GM19463 (cell line): ENCODE results near the gene OR4K13.

ENCODE experiments used
- ATAC-seq: cut with Tn5 transposase; IDR thresholded peaks from one replicate; pipeline ENCODE4 v1.9.1; 2021; ENCODE audit warnings: mild to moderate bottlenecking, moderate library complexity; ENCODE audit not compliant: unreplicated experiment

OR4K13 gene, protein sequence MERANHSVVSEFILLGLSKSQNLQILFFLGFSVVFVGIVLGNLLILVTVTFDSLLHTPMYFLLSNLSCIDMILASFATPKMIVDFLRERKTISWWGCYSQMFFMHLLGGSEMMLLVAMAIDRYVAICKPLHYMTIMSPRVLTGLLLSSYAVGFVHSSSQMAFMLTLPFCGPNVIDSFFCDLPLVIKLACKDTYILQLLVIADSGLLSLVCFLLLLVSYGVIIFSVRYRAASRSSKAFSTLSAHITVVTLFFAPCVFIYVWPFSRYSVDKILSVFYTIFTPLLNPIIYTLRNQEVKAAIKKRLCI

DNA sequence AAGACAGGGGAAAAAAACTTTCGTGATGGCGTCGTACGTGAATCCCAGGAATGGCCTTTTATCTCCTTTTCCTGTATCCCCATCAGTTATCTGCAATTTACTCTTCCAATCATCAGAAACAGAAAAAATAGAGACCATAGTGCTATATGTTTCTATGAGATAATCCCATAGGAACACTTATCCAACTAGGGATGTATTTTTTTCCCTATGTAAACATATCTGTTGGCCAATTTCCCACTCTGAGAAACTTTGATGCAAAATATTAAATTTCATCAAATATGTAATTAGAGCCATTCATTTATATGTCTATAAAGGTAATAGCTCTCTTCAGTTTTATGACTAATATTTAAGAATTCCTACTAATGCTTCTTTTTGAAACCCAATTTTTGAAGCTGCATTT lies at the start of gene OR4K13:
TSS of gene OR4K13 (minus strand) at position 101 of the 400 bp plus-strand sequence. CDS start 1,280 bp downstream, outside the sequence.
- no peak for ATAC-seq

DNA sequence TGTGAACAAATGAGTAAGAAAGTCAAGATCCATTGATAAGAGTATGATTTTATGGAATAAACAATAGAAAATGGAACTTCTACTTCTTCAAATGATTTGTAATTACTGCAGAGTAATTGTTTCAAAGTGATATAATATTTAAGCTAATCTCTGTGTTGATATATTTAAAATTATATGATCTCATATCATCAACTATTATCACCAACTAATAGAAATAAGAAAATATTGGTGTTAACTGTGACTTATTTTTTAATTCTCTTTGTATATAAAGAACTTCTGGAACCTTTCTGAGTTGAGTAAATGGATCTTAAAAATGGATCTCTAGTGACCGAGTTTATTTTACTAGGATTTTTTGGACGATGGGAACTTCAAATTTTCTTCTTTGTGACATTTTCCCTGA lies 23.9 kb upstream of the OR4K13 start, which contains the start of gene OR4L1:
TSS of gene OR4L1 (plus strand) at position 301 of the 400 bp plus-strand sequence. CDS start at position 301, 0 bp downstream.
- no peak for ATAC-seq

DNA sequence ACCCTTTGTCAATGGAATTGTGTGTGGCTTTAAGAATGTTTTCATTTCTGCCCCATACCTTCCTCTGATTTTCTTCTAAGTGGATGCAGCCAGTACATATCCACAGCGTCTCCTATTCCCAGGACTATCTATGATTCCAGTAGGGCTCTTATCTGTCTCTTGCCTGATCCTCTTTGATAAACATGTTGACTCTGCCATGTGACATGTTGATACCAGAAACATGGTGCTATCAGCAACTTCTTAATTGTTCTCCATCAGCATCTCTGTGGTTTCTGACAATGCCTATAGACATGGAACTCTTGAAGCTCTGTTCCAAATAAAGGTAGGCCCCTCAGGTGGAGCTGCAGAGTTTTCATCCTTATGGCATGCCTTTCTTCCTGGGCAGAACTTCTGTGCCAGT lies 12.4 kb upstream of the OR4K13 start:
- no peak for ATAC-seq

DNA sequence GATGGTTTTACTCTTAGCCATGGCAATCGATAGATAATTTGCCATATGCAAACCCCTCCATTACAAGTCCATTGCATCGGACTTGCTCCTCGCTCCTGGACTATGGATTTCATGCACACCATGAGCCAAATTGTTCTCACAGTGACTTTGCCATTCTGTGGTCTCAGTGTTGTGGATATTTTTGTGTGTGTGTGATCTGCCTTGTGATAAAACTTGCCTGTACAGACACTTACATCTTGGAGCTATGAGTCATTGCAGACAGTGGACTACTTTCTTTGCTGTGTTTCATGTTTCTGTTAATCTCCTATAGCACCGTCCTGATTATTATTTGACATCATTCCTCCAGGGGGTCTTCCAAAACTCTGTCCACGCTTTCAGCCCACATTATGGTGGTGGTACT lies 8.4 kb upstream of the OR4K13 start:
- ATAC-seq, result no peak

DNA sequence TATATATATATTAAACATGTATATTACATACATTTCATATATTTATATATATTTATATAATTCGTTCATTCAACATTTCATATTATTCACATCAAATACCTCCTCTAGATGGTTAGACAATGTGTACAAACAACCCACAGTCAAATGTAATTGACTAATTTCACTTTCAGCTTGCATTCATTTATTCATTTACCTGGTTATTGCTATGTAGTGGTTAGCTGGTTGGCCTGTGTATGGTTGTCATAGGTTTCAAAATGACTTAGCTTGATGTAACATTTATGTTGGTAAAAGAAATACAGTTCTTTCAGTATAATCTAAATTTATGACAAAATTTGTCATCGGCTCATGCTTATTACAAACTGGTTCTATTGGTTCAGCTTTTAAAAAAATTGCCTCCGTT lies 389 bp downstream of the OR4K13 start:
- no peak for ATAC-seq

DNA sequence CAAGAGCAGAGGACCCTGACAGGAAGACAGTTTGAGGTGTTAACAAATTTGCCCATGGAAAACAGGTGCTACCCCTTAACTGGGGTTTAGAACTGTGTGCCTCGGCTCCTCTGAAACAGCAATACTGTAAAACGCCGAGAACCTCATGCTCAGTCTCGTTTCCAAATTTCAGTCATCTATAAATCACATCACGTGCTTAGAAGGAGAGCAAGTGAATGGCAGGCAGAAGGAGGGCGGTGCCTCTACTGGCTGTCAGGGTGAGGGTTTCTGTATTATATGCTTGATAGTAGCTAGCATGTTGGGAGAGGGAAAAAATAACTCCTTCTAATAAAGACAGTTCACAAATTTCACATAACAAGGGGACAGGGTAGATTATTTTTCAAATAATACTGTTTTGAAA lies 4.8 kb downstream of the OR4K13 start:
- ATAC-seq, result no peak

DNA sequence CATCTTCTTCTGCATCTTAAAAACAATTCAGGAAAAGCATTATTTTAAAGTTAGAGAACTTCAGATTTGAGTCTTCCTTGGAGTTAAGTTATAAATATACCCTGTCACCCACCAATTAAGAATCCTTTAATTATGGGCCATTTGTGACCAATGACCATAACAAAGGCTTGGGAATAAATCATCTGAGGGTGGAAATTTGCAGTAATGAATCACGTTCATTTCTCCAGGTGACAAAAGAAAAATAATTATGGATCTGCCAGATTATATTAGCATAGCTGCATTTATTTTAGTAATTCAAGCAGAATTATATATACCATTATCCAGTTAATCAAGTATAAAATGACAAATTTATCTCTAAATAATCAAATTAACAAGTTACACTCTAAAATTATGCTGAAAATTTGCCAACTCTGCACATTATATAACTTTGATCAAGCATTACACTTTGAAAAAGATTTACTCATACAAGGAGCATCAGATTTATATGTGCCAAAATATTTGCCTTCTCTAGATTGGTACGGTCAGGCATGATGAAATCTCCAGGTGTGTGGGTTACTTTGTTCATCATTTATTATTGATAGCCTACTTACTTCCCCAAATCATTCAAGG lies 16.5 kb downstream of the OR4K13 start, which contains the start of gene OR4K14:
TSS of gene OR4K14 (minus strand) at position 51 of the 609 bp plus-strand sequence. CDS start 4,114 bp downstream, outside the sequence.
- ATAC-seq, result no peak

DNA sequence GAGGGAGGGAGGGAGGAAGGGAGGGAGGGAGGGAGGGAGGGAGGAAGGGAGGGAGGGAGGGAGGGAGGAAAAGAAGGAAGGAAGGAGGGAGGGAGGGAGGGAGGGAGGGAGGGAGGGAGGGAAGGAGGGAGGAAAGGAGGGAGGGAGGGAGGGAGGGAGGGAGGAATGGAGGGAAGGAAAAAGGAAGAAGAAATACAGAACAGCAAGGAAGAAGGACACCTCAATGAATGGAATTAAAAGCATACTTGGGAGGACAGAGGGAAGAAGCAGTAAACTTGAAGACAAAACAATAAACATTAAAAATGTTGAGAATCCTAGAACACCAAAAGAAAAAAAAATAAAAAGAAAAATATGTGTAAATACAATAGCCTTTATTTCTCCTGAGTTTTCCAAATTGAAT lies 27.7 kb downstream of the OR4K13 start:
- no peak for ATAC-seq

DNA sequence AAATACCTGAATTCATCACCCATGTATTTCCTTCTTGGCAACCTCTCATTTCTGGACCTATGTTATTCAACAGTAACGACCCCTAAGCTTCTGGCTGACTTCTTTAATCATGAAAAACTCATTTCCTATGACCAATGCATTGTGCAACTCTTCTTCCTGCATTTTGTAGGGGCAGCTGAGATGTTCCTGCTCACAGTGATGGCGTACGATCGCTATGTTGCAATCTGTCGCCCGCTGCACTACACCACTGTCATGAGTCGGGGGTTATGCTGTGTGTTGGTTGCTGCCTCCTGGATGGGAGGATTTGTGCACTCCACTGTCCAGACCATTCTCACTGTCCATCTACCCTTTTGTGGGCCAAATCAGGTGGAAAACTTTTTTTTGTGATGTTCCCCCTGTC lies 33.5 kb downstream of the OR4K13 start:
- no peak for ATAC-seq

DNA sequence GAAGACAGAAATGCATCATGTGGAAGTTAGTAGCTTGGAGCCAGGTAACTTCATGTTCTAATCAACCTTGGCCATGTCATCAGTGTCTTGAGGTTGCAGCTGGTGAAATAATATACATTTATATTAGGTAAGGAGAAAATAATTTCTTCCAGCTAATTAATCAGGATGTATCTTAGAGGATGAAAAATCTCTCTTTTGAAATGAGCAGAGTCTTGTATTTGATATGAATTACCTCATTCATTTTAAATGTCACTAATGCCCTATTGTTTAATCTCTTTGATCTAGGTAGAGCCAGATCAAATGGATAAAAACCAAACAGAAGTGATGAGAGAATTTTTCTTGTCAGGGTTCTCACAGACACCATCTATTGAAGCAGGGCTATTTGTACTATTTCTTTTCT lies 34.0 kb downstream of the OR4K13 start, which contains the start of gene OR4Q2:
TSS of gene OR4Q2 (plus strand) at position 301 of the 400 bp plus-strand sequence.
- no peak for ATAC-seq

DNA sequence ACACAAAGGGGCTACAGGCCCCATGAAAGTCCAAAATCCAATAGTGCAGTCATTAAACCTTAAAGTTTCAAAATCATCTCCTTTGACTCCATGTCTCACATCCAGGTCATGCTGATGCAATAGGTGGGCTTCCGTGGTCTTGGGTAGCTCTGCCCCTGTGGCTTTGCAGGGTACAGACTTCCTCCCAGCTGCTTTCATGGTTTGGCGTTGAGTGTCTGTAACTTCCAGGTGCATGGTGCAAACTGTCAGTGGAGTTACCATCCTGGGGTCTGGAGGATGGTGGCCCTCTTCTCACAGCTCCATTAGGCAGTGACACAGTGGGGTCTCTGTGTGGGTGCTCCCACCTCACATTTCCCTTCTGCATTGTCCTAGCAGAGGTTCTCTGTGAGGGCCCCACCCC lies 42.4 kb downstream of the OR4K13 start:
- no peak for ATAC-seq
